HG02870 (cell line): ENCODE results near the gene UBE2O.
A peak's percentile ranks its signal among the peaks of the same experiment; 100 is the strongest.
"Not testable (repeated sequence)": the region's sequence is repeated elsewhere in the genome, so short reads cannot be mapped to it uniquely, and the experiment has no call there.

Source experiments
- ATAC-seq: cut with Tn5 transposase; IDR thresholded peaks from one replicate; pipeline ENCODE4 v1.9.1; 2021; ENCODE audit warnings: mild to moderate bottlenecking, moderate library complexity; ENCODE audit not compliant: unreplicated experiment

The UBE2O gene

GRCh38 chr17:76356803-76357456 lies 96.0 kb downstream of the UBE2O start:
- no peak for ATAC-seq

- ATAC-seq: no peak
Observed at GRCh38 chr17:76354747-76355310, 98.1 kb downstream of the UBE2O start.

- no peak for ATAC-seq
Observed at GRCh38 chr17:76354317-76354729, 98.6 kb downstream of the UBE2O start.

- ATAC-seq: peak; percentile 86
Observed at GRCh38 chr17:76353599-76354316, 99.2 kb downstream of the UBE2O start, which contains the start of gene PRPSAP1. Gene PRPSAP1, minus strand, starts transcription at chr17:76353916. Its CDS starts 213 bp downstream, at chr17:76353703.

- no peak for ATAC-seq
Observed at GRCh38 chr17:76353004-76353598, 99.9 kb downstream of the UBE2O start.

GRCh38 chr17:76351526-76352071 lies 101.4 kb downstream of the UBE2O start:
- no peak for ATAC-seq

- ATAC-seq: no peak
Observed at GRCh38 chr17:76350463-76350862, 102.5 kb downstream of the UBE2O start.

GRCh38 chr17:76346936-76347335 lies 106.0 kb downstream of the UBE2O start:
- ATAC-seq: not testable (repeated sequence)

GRCh38 chr17:76345377-76345974 lies 107.5 kb downstream of the UBE2O start:
- ATAC-seq: no peak

- no peak for ATAC-seq
Observed at GRCh38 chr17:76343106-76343505, 109.8 kb downstream of the UBE2O start.

GRCh38 chr17:76341301-76341700 lies 111.7 kb downstream of the UBE2O start:
- no peak for ATAC-seq
